ENCODE data around the gene SNPH.

DNA sequence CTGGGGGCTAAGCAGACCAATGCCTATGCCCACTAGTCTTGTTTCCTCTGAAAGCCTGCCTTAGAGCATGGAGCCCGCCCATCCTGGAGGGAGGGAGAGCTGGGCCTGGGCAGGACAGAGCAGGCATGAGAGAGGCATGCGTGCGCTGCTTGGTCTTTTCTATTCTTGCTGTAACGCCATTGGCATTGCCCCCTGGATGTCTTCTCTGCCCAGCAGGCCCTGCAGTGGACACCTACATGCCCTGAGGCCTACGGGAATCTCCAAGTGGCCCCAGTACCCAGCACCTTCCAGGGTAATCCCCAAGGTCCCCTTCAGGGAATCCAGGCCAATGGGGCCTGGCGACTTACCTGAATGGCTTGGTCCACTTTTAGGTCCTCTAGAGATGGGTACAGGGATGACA lies 53.9 kb downstream of the SNPH start:
- TF ChIP-seq CTCF (IDR thresholded peaks at IDR 0.05; ENCODE audit: low read length) (no peak), EZH2 (optimal IDR thresholded peaks at IDR 0.05; ENCODE audit: low read depth, low read length) (no peak)
